ENCODE results near the gene MALAT1. TPM values are rescaled to one million over a fixed set of nuclear protein-coding genes. Genes with fewer than 3 reads are reported as not detected.

Gene MALAT1
- total and polyA plus RNA-seq, 2 donors from 2014 or later = 219 to 15,262 TPM

DNA sequence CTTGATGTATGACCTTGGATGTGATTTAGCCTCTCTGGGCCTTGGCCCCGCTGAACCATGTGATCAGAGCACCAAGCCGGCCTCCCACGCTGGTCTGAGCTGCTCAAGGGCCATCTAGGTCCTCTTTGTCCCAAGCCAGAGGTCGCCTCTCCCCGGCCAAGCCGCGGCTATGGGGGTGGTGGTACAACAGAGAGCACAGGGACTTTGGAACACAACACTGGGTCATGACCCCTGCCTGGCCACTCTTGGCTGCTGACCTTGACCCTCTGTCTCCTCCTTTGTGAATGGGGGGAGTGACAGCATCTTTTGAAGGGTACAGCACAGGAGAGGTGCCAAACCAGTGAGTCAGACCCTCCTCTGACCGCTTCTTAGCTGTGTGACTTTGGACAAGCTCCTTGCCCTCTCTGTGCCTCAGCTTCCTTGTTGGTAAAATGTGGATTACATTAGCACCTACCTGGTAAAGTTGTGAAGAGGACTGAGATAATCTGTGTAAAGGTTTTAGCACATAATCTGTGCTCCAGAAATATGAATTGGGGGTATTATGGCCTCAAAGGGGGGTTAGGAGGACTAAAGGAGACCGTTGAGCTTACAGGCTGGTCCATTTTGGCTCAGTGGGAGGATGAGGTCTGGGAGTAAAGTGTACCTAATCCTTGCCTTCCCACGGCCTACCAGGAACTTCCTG lies 30.8 kb downstream of the MALAT1 start:
- TF ChIP-seq, protein P1, sequence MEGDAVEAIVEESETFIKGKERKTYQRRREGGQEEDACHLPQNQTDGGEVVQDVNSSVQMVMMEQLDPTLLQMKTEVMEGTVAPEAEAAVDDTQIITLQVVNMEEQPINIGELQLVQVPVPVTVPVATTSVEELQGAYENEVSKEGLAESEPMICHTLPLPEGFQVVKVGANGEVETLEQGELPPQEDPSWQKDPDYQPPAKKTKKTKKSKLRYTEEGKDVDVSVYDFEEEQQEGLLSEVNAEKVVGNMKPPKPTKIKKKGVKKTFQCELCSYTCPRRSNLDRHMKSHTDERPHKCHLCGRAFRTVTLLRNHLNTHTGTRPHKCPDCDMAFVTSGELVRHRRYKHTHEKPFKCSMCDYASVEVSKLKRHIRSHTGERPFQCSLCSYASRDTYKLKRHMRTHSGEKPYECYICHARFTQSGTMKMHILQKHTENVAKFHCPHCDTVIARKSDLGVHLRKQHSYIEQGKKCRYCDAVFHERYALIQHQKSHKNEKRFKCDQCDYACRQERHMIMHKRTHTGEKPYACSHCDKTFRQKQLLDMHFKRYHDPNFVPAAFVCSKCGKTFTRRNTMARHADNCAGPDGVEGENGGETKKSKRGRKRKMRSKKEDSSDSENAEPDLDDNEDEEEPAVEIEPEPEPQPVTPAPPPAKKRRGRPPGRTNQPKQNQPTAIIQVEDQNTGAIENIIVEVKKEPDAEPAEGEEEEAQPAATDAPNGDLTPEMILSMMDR (IDR thresholded peaks at IDR 0.05; ENCODE audit: borderline replicate concordance, extremely low read depth, insufficient read depth) = no peak
- H3K4me3 ChIP-seq (ENCODE audit: low read length in 3 of 3) = no peak overlapping the region
- FAIRE-seq (no peak), DNase-seq (no peak)
- no peaks in the 10 kb centered on the region for H3K27me3 ChIP-seq (ENCODE audit: control insufficient read depth, insufficient read depth, low read length)
- intact Hi-C loops (cut with DNase I) = no loop called here
- no peak overlapping the region for H3K27ac ChIP-seq (ENCODE audit: low read depth in 2 of 2, low read length in 2 of 2)
- no peaks in the 10 kb centered on the region for H3K9me3 ChIP-seq (ENCODE audit: control insufficient read depth in 2 of 3, insufficient read depth in 1 of 3, low read length in 3 of 3)
- peaks cover 0 to 15% (median 8%) of the 10 kb centered on the region in 3 donors for H3K4me1 ChIP-seq (ENCODE audit: control insufficient read depth in 2 of 3, insufficient read depth in 2 of 3, low read depth in 1 of 3, low read length in 3 of 3)
- H3K9ac ChIP-seq (ENCODE audit: low read length in 3 of 3) = no peak overlapping the region
- peaks cover 7 to 40% (median 20%) of the 10 kb centered on the region in 3 donors for H3K36me3 ChIP-seq (ENCODE audit: control insufficient read depth in 2 of 3, insufficient read depth in 3 of 3, low read length in 3 of 3)

DNA sequence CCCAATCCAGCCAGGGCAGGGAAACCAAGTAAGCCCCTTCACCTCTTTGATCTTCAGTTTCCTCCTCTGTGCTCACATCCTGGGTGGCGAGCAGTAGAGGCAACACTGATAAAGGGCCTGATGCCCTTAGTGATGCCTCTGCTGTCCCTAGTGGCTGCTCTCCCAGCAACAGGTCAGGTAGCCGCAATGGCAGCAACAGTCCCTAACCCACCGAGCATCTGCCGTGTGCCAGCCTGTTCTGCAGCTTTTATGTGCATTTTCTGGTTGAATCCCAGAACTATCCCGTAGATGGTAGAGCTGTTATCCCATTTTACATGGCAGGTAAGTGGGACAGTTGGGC lies 31.3 kb downstream of the MALAT1 start:
- FAIRE-seq (no peak), DNase-seq (no peak)
- Histone ChIP-seq H3K4me1 (ENCODE audit: control insufficient read depth in 2 of 3, insufficient read depth in 2 of 3, low read depth in 1 of 3, low read length in 3 of 3) (peaks cover 0 to 15% (median 8%) of the 10 kb centered on the region in 3 donors), H3K9ac (ENCODE audit: low read length in 3 of 3) (no peak overlapping the region), H3K27me3 (ENCODE audit: control insufficient read depth, insufficient read depth, low read length) (no peaks in the 10 kb centered on the region), H3K4me3 (ENCODE audit: low read length in 3 of 3) (no peak overlapping the region), H3K27ac (ENCODE audit: low read depth in 2 of 2, low read length in 2 of 2) (no peak overlapping the region), H3K36me3 (ENCODE audit: control insufficient read depth in 2 of 3, insufficient read depth in 3 of 3, low read length in 3 of 3) (peaks cover 7 to 40% (median 21%) of the 10 kb centered on the region in 3 donors), H3K9me3 (ENCODE audit: control insufficient read depth in 2 of 3, insufficient read depth in 1 of 3, low read length in 3 of 3) (no peaks in the 10 kb centered on the region)
- intact Hi-C loops (cut with DNase I) = no loop called here
- TF ChIP-seq, protein P1 (IDR thresholded peaks at IDR 0.05; ENCODE audit: borderline replicate concordance, extremely low read depth, insufficient read depth) = no peak

- DNase-seq (no peak), FAIRE-seq (no peak)
- Histone ChIP-seq H3K27ac (ENCODE audit: low read depth in 2 of 2, low read length in 2 of 2) (no peak overlapping the region), H3K9ac (ENCODE audit: low read length in 3 of 3) (no peak overlapping the region), H3K9me3 (ENCODE audit: control insufficient read depth in 2 of 3, insufficient read depth in 1 of 3, low read length in 3 of 3) (no peaks in the 10 kb centered on the region), H3K4me3 (ENCODE audit: low read length in 3 of 3) (no peak overlapping the region), H3K36me3 (ENCODE audit: control insufficient read depth in 2 of 3, insufficient read depth in 3 of 3, low read length in 3 of 3) (peaks cover 5 to 47% (median 19%) of the 10 kb centered on the region in 3 donors), H3K27me3 (ENCODE audit: control insufficient read depth, insufficient read depth, low read length) (no peaks in the 10 kb centered on the region), H3K4me1 (ENCODE audit: control insufficient read depth in 2 of 3, insufficient read depth in 2 of 3, low read depth in 1 of 3, low read length in 3 of 3) (peaks cover 0 to 2% (median 0%) of the 10 kb centered on the region in 3 donors)
- TF ChIP-seq, protein P1 (IDR thresholded peaks at IDR 0.05; ENCODE audit: borderline replicate concordance, extremely low read depth, insufficient read depth) = no peak
- intact Hi-C loops (cut with DNase I) = no loop called here
Observed at GRCh38 chr11:65532388-65533064, 33.7 kb downstream of the MALAT1 start.
